A673 (cell line): ENCODE measurements around the gene FARP1. TPM values are rescaled to one million over a fixed set of nuclear protein-coding genes. Genes with fewer than 3 reads are reported as not detected.

Experiments used
- BruUV-seq: library from RNA; stranded (reverse); fragments of 400-500 nt; replicated peaks from 2 replicates; lab custom pipeline; 2021; lab: Mats Ljungman, UMichigan
- CTCF ChIA-PET: fragments of 300-600 bp; sonication (Branson Sonifier 250); formaldehyde crosslinking; loops from one replicate; lab custom pipeline; 2022; ENCODE audit warnings: antibody characterized with exemption; lab: Charles Lee
- POLR2A ChIA-PET: fragments of 300-600 bp; sonication (Branson Sonifier 250); formaldehyde crosslinking; loops from one replicate; lab custom pipeline; 2022; ENCODE audit warnings: antibody characterized with exemption; ENCODE audit not compliant: low non-redundant PET; lab: Charles Lee
- DNase-seq: peaks from one replicate; pipeline ENCODE4 v3.0.0-alpha.2; 2015; ENCODE audit warnings: low spot score
- H3K27ac ChIP-seq: fragments of 200-600 bp; sonication (generic); 2 replicates; pipeline ENCODE4 v1.5.1; 2016; ENCODE audit warnings: mixed run types, low read depth, mild to moderate bottlenecking, mixed read lengths, antibody characterized with exemption, low read length; ENCODE audit not compliant: poor library complexity, severe bottlenecking
- H3K27me3 ChIP-seq: fragments of 200-600 bp; sonication (generic); replicated peaks from 2 replicates; pipeline ENCODE4 v1.6.1; 2017; ENCODE audit warnings: mixed run types, low read depth, mild to moderate bottlenecking, mixed read lengths, antibody characterized with exemption, low read length; ENCODE audit not compliant: insufficient read depth, poor library complexity
- H3K36me3 ChIP-seq: fragments of 200-600 bp; sonication (generic); 2 replicates; pipeline ENCODE4 v1.6.1; 2016; ENCODE audit warnings: mixed run types, mild to moderate bottlenecking, mixed read lengths, antibody characterized with exemption, low read length; ENCODE audit not compliant: insufficient read depth, poor library complexity, severe bottlenecking
- H3K4me1 ChIP-seq: fragments of 200-600 bp; sonication (generic); 2 replicates; pipeline ENCODE4 v1.6.1; 2017; ENCODE audit warnings: mixed run types, mild to moderate bottlenecking, mixed read lengths, antibody characterized with exemption, low read length; ENCODE audit not compliant: insufficient read depth, poor library complexity, severe bottlenecking
- H3K4me3 ChIP-seq: fragments of 200-600 bp; sonication (generic); 2 replicates; pipeline ENCODE4 v1.5.1; 2016; ENCODE audit warnings: low read depth, mixed run types, mild to moderate bottlenecking, mixed read lengths, low read length; ENCODE audit not compliant: poor library complexity, severe bottlenecking
- H3K9me3 ChIP-seq: fragments of 200-600 bp; sonication (generic); 2 replicates; pipeline ENCODE4 v1.6.1; 2016; ENCODE audit warnings: mixed run types, low read depth, mild to moderate bottlenecking, mixed read lengths, antibody characterized with exemption, low read length; ENCODE audit not compliant: poor library complexity, severe bottlenecking
- EZH2 ChIP-seq: fragments of 200-600 bp; sonication (generic); IDR thresholded peaks from 2 replicates; pipeline ENCODE4 v1.6.1; 2017; ENCODE audit warnings: borderline replicate concordance, low read depth, mild to moderate bottlenecking, mixed read lengths, antibody characterized with exemption, low read length; ENCODE audit not compliant: poor library complexity, severe bottlenecking
- intact Hi-C: fragments of 100-400 bp; cut with micrococcal nuclease; formaldehyde crosslinking; loops from one replicate; pipeline ENCODE4 v1.10.0; 2022; ENCODE audit not compliant: unreplicated experiment
- total RNA-seq: library from RNA; stranded (reverse); gene quantifications from 2 replicates; pipeline ENCODE4 v1.2.3, GENCODE V29; 2021
- TF ChIP-seq, protein P1 (sequence below): fragments of 300-800, 200-600 bp; sonication (generic); conservative IDR thresholded peaks from 2 replicates; pipeline ENCODE4 v1.5.1; 2017; ENCODE audit warnings: low read depth, mild to moderate bottlenecking, antibody characterized with exemption, low read length, moderate library complexity, mixed read lengths

Gene FARP1
- total RNA-seq, 1 experiment from 2014 or later, result 177 TPM

DNA sequence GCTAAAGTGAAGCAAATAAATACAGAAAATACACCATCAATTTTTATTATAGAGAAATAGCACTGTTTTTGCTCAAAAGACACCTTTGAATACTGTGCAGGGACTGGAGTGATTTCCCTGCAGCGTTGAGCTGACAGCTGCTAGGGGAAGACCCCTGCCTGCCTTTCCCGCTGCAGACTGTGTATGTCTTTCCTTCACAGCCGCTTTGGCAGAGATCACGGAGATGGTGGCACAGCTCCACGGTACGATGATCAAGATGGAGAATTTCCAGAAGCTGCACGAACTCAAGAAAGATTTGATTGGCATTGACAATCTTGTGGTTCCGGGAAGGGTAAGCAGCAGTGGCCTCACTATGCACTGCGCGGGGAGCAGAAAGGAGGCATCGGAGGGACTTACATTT is 292.5 kb downstream of the FARP1 start:
- ChIA-PET POLR2A (no interaction called here), CTCF (no interaction called here)
- Histone ChIP-seq H3K36me3 (peaks cover 8% of the 10 kb centered on the region), H3K27ac (no peak overlapping the region), H3K4me1 (no peaks in the 10 kb centered on the region), H3K9me3 (no peaks in the 10 kb centered on the region), H3K4me3 (no peak overlapping the region), H3K27me3 (no peaks in the 10 kb centered on the region)
- BruUV-seq, result no TSS peak
- DNase-seq, result no peak
- intact Hi-C loops, result loop anchor here (10.0 kb wide), 1 partner anchor 581 kb away; no protein-coding TSS in a partner anchor
- TF ChIP-seq, protein P1, sequence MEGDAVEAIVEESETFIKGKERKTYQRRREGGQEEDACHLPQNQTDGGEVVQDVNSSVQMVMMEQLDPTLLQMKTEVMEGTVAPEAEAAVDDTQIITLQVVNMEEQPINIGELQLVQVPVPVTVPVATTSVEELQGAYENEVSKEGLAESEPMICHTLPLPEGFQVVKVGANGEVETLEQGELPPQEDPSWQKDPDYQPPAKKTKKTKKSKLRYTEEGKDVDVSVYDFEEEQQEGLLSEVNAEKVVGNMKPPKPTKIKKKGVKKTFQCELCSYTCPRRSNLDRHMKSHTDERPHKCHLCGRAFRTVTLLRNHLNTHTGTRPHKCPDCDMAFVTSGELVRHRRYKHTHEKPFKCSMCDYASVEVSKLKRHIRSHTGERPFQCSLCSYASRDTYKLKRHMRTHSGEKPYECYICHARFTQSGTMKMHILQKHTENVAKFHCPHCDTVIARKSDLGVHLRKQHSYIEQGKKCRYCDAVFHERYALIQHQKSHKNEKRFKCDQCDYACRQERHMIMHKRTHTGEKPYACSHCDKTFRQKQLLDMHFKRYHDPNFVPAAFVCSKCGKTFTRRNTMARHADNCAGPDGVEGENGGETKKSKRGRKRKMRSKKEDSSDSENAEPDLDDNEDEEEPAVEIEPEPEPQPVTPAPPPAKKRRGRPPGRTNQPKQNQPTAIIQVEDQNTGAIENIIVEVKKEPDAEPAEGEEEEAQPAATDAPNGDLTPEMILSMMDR, result no peak
- no peak for TF ChIP-seq EZH2

DNA sequence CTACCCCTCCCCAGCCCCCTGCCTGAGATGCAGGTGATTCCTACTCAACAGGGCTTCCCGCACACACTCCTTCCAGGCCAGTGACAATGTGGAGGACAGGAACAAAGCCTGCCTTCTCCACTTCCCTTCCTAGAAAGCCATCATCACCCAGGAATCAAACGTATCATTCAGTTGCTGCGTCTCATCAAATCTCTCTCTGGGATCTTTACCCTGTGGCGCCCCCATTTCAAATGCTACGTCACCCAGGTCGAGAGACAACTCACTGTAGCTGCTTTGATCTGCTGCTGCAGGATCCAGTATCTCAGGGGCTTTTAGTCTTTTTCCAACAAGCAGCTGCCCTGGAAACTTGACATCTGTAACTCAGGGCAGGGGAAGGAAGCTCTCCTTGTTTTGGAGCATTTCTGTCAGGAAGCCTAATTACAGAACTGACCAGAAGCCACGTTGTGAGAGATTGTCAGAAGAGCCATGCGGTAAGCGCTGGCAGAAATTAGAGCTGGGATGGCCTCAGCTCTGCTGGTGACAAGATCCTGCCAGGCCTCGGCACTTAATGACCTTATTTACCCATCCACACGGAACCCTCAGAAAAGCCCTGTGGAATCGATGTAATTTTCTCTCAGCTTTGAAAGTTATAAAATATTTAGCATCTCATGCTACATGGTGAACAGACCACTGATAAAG is 293.5 kb downstream of the FARP1 start:
- Histone ChIP-seq H3K27ac (no peak overlapping the region), H3K4me1 (no peaks in the 10 kb centered on the region), H3K36me3 (peaks cover 9% of the 10 kb centered on the region), H3K9me3 (no peaks in the 10 kb centered on the region), H3K4me3 (no peak overlapping the region), H3K27me3 (no peaks in the 10 kb centered on the region)
- TF ChIP-seq, protein P1, result no peak
- no peak for TF ChIP-seq EZH2
- intact Hi-C loops, result loop anchor here (10.0 kb wide), 1 partner anchor 582 kb away; no protein-coding TSS in a partner anchor
- no peak for DNase-seq
- CTCF ChIA-PET, result no interaction called here
- no TSS peak for BruUV-seq
- POLR2A ChIA-PET, result no interaction called here

DNA sequence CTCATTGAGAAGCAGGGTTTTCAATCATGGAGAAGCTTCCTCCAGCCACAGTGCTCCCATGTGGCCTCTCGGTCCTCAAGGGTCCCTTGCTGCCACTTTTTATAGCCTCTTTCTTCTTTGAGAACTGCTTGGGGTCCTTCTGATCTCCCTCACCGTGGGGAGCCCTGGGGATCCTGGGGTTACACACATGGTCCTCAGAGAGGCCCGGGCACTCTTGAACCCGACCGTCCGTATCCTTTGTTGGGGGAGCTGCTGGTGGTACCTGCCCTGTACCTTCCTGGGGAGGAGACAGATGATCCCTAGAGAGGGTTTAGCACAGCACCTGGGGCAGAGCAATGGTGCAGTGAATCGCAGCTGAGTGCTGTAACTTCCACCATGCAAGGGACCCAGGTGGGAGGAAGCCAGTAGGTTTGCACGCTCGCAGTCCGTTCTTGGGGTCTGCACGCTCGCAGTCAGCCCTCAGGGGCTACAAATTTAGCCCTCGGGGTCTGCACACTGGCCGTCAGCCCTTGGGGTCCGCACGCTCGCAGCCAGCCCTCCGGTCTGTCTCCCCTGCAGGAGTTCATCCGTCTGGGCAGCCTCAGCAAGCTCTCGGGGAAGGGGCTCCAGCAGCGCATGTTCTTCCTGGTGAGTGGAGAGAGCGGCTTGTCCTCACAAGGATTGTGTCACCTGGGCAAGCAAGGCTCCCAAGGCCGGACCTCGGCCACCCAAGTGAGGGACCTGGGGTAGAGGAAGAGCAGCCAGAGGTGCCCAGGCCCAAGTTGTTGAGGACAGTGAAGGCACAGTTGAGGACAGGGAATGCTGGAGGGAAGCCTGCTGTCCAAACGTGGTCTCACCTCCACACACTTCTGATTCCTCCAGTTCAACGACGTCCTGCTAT is 295.6 kb downstream of the FARP1 start:
- H3K36me3 ChIP-seq, result peaks cover 10% of the 10 kb centered on the region
- no peaks in the 10 kb centered on the region for H3K27me3 ChIP-seq
- no peak overlapping the region for H3K4me3 ChIP-seq
- no TSS peak for BruUV-seq
- no peak for TF ChIP-seq EZH2
- TF ChIP-seq, protein P1, result no peak
- intact Hi-C loops, result loop anchor here (10.0 kb wide), 1 partner anchor 584 kb away; no protein-coding TSS in a partner anchor
- DNase-seq, result no peak
- H3K4me1 ChIP-seq, result no peaks in the 10 kb centered on the region
- POLR2A ChIA-PET, result interaction anchor here (0.6 kb wide), 1 partner anchor 491 kb away, joined by 3 read pairs; no protein-coding TSS in a partner anchor
- CTCF ChIA-PET, result no interaction called here
- H3K27ac ChIP-seq, result no peak overlapping the region
- no peaks in the 10 kb centered on the region for H3K9me3 ChIP-seq
